ENCODE data around the gene PDE6B. TPM values are rescaled to one million over a fixed set of nuclear protein-coding genes. Genes with fewer than 3 reads are reported as not detected.
A peak's percentile ranks its signal among the peaks of the same experiment; 100 is the strongest.

The PDE6B gene
- total and polyA plus RNA-seq, 2 of the 13 experiments (the other 11 are each of a cell fraction or from before 2014, with no cell fraction given) = 0.38 to 0.40 TPM

- TF ChIP-seq ZNF281 (CRISPR knock-in tag; IDR thresholded peaks at IDR 0.05; ENCODE audit: borderline replicate concordance) (no peak), TP53 (CRISPR knock-in tag; conservative IDR thresholded peaks at IDR 0.05) (no peak), GATAD2A (CRISPR knock-in tag; IDR thresholded peaks at IDR 0.05) (no peak), CREB1 (IDR thresholded peaks at IDR 0.05) (peak; percentile 72), CREB1 (CRISPR knock-in tag; IDR thresholded peaks at IDR 0.05) (no peak), DDIT3 (CRISPR knock-in tag; IDR thresholded peaks at IDR 0.05) (no peak), ATF7 (IDR thresholded peaks at IDR 0.05) (no peak), ATF7 (CRISPR knock-in tag; IDR thresholded peaks at IDR 0.05) (no peak), MAFF (IDR thresholded peaks at IDR 0.05; ENCODE audit: low read depth, low read length) (no peak), NBN (conservative IDR thresholded peaks at IDR 0.05) (no peak), SRSF4 (IDR thresholded peaks at IDR 0.05; ENCODE audit: low read depth, low read length, poor library complexity, severe bottlenecking) (no peak), ZSCAN21 (CRISPR knock-in tag; IDR thresholded peaks at IDR 0.05; ENCODE audit: borderline replicate concordance) (no peak), THAP9 (CRISPR knock-in tag; IDR thresholded peaks at IDR 0.05; ENCODE audit: borderline replicate concordance) (no peak), ZNF274 (CRISPR knock-in tag; IDR thresholded peaks at IDR 0.05) (0 out of 2 replicates have a peak, but pooled peaks have one; percentile 32), DPF2 (CRISPR knock-in tag; IDR thresholded peaks at IDR 0.05; ENCODE audit: borderline replicate concordance, low read depth) (no peak), ZBTB33 (CRISPR knock-in tag; IDR thresholded peaks at IDR 0.05) (no peak), ZNF235 (CRISPR knock-in tag; IDR thresholded peaks at IDR 0.05; ENCODE audit: borderline replicate concordance) (no peak), AGO1 (IDR thresholded peaks at IDR 0.05; ENCODE audit: low read depth, low read length, poor library complexity, severe bottlenecking) (no peak)
- TF ChIP-seq, protein P1, sequence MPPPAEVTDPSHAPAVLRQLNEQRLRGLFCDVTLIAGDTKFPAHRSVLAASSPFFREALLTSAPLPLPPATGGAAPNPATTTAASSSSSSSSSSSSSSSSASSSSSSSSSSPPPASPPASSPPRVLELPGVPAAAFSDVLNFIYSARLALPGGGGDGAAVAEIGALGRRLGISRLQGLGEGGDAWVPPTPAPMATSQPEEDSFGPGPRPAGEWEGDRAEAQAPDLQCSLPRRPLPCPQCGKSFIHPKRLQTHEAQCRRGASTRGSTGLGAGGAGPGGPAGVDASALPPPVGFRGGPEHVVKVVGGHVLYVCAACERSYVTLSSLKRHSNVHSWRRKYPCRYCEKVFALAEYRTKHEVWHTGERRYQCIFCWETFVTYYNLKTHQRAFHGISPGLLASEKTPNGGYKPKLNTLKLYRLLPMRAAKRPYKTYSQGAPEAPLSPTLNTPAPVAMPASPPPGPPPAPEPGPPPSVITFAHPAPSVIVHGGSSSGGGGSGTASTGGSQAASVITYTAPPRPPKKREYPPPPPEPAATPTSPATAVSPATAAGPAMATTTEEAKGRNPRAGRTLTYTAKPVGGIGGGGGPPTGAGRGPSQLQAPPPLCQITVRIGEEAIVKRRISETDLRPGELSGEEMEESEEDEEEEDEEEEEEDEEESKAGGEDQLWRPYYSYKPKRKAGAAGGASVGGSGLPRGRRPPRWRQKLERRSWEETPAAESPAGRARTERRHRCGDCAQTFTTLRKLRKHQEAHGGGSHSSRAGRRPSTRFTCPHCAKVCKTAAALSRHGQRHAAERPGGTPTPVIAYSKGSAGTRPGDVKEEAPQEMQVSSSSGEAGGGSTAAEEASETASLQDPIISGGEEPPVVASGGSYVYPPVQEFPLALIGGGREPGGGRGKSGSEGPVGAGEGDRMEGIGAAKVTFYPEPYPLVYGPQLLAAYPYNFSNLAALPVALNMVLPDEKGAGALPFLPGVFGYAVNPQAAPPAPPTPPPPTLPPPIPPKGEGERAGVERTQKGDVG (CRISPR knock-in tag; IDR thresholded peaks at IDR 0.05; ENCODE audit: borderline replicate concordance) = no peak
Observed at GRCh38 chr4:700587-701264, 75.4 kb downstream of the PDE6B start (continued).
